Muscle layer of duodenum (tissue), 2 donors: ENCODE results near the gene RAPGEF2.
A peak's percentile ranks its signal among the peaks of the same experiment; 100 is the strongest.

Experiments
- H3K27ac ChIP-seq: one replicate; pipeline ENCODE4 v1.7.0; 2013; ENCODE audit warnings: mild to moderate bottlenecking, low read length
- H3K27me3 ChIP-seq: one replicate; pipeline ENCODE4 v1.7.0; 2013; ENCODE audit warnings: low read depth, mild to moderate bottlenecking, control low read depth, low read length
- H3K36me3 ChIP-seq, 2 donors: one replicate each; pipeline ENCODE4 v1.7.0; 2013; ENCODE audit warnings: low read length in 2 of 2, control low read depth in 1 of 2, mild to moderate bottlenecking in 1 of 2; ENCODE audit not compliant: insufficient read depth in 2 of 2, control insufficient read depth in 1 of 2
- H3K4me1 ChIP-seq, 2 donors: one replicate each; pipeline ENCODE4 v1.7.0; 2013; ENCODE audit warnings: low read length in 2 of 2, mild to moderate bottlenecking in 2 of 2, control low read depth in 1 of 2, moderate library complexity in 1 of 2; ENCODE audit not compliant: insufficient read depth in 2 of 2, control insufficient read depth in 1 of 2
- H3K4me3 ChIP-seq, 2 donors: one replicate each; pipeline ENCODE4 v1.7.0; 2013; ENCODE audit warnings: low read length in 2 of 2, low read depth in 1 of 2, mild to moderate bottlenecking in 1 of 2
- H3K9me3 ChIP-seq, 2 donors: one replicate each; pipeline ENCODE4 v1.7.0; 2013; ENCODE audit warnings: low read length in 2 of 2, control low read depth in 1 of 2, mild to moderate bottlenecking in 1 of 2; ENCODE audit not compliant: control insufficient read depth in 1 of 2
- donor health status: healthy.

RAPGEF2 gene

DNA sequence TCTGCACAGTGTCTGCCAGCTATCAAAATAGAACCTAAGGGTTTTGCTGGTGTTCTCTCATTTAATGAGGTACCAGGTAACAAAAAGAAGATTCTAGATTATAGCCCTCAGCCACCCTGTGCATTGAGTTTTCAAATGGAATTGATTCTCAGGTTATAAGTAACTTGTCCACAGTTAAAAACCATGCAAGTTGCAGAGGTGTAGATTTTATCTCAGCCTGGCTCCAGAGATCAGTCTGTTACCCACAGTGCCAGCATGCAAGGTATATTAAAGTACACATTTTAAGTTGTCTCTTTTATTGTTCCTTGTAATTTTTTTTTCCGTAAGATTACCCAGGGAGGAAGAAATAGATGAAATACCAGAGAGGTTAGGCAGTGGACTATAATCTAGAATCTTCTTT is 59.7 kb downstream of the RAPGEF2 start:
- H3K27me3 ChIP-seq: no peaks in the 10 kb centered on the region
- no peaks in the 10 kb centered on the region for H3K9me3 ChIP-seq
- H3K4me1 ChIP-seq: peaks cover 0 to 34% of the 10 kb centered on the region in 2 donors
- H3K36me3 ChIP-seq: no peaks in the 10 kb centered on the region
- no peak overlapping the region for H3K4me3 ChIP-seq
- no peak overlapping the region for H3K27ac ChIP-seq

DNA sequence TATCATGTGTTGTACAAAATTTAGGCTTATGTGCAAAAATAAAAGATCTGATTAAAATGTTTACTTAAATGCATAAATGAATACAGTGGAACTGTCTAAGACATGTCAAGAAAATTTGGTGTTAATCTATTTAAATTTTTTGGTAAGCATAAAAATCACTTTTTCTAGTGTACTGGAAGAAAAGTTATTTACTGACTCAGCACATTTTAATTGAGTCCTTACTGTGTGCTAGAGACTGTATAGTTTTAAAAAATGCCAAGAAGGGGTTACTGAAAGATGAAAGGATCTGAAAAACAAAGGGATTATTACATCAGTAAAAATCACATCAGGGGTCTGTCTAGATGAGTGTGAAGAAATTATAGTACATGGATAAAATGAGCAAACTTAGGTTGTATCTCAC is 60.6 kb downstream of the RAPGEF2 start:
- no peaks in the 10 kb centered on the region for H3K36me3 ChIP-seq
- H3K4me3 ChIP-seq: no peak overlapping the region
- H3K27me3 ChIP-seq: no peaks in the 10 kb centered on the region
- no peak overlapping the region for H3K27ac ChIP-seq
- H3K9me3 ChIP-seq: no peaks in the 10 kb centered on the region
- H3K4me1 ChIP-seq: peaks cover 0 to 30% of the 10 kb centered on the region in 2 donors

GRCh38 chr4:159169404-159170302 is 66.8 kb downstream of the RAPGEF2 start:
- H3K4me3 ChIP-seq: no peak overlapping the region
- peaks cover 0 to 28% of the 10 kb centered on the region in 2 donors for H3K4me1 ChIP-seq
- no peaks in the 10 kb centered on the region for H3K9me3 ChIP-seq
- no peaks in the 10 kb centered on the region for H3K36me3 ChIP-seq
- no peak overlapping the region for H3K27ac ChIP-seq
- H3K27me3 ChIP-seq: no peaks in the 10 kb centered on the region

GRCh38 chr4:159171287-159171686 is 68.4 kb downstream of the RAPGEF2 start:
- Histone ChIP-seq H3K9me3 (no peaks in the 10 kb centered on the region), H3K36me3 (no peaks in the 10 kb centered on the region), H3K27me3 (no peaks in the 10 kb centered on the region), H3K27ac (no peak overlapping the region), H3K4me1 (peaks cover 0 to 29% of the 10 kb centered on the region in 2 donors), H3K4me3 (no peak overlapping the region)

GRCh38 chr4:159173886-159174285 is 71.0 kb downstream of the RAPGEF2 start:
- H3K4me1 ChIP-seq: peaks cover 9 to 43% of the 10 kb centered on the region in 2 donors

GRCh38 chr4:159174645-159175084 is 71.8 kb downstream of the RAPGEF2 start:
- Histone ChIP-seq H3K4me1 (peaks cover 9 to 51% of the 10 kb centered on the region in 2 donors), H3K4me3 (peak overlapping the region in 1 of 2 donors; percentile 16), H3K9me3 (no peaks in the 10 kb centered on the region), H3K36me3 (no peaks in the 10 kb centered on the region), H3K27me3 (no peaks in the 10 kb centered on the region), H3K27ac (no peak overlapping the region)

More at GRCh38 chr4:159173886-159174285, 71.0 kb downstream of the RAPGEF2 start:
- Histone ChIP-seq H3K27ac (no peak overlapping the region), H3K9me3 (no peaks in the 10 kb centered on the region), H3K36me3 (no peaks in the 10 kb centered on the region), H3K4me3 (no peak overlapping the region), H3K27me3 (no peaks in the 10 kb centered on the region)

GRCh38 chr4:159175085-159175988 is 72.5 kb downstream of the RAPGEF2 start:
- Histone ChIP-seq H3K4me1 (peaks cover 9 to 55% of the 10 kb centered on the region in 2 donors), H3K9me3 (no peaks in the 10 kb centered on the region), H3K36me3 (no peaks in the 10 kb centered on the region), H3K4me3 (peak overlapping the region in 1 of 2 donors; percentile 46), H3K27me3 (no peaks in the 10 kb centered on the region), H3K27ac (no peak overlapping the region)

DNA sequence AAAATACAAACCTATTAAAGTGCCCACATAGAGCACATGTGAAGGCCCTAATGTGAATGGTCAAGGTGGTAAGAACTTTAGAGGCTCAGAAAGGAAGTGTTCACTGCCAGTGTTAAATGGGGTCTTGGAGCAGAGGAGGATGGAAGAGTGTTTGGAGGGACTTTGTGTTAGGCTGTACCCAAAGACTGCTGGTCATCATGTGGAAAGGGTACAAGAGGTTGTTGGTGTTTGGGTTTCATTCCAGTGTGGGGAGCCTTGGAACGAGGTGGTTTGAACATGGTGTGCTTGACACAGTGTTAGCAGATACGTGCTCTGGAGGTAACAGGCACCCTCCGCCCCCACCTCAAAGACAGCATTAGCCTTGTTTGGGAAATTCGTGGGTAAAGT is 73.1 kb downstream of the RAPGEF2 start:
- no peaks in the 10 kb centered on the region for H3K27me3 ChIP-seq
- peak overlapping the region in 1 of 2 donors; percentile 46 for H3K4me3 ChIP-seq
- no peaks in the 10 kb centered on the region for H3K9me3 ChIP-seq
- H3K27ac ChIP-seq: no peak overlapping the region
- H3K36me3 ChIP-seq: no peaks in the 10 kb centered on the region
- H3K4me1 ChIP-seq: peaks cover 9 to 57% of the 10 kb centered on the region in 2 donors

GRCh38 chr4:159177265-159178150 is 74.6 kb downstream of the RAPGEF2 start:
- Histone ChIP-seq H3K36me3 (no peaks in the 10 kb centered on the region), H3K27ac (no peak overlapping the region), H3K4me1 (peaks cover 9 to 56% of the 10 kb centered on the region in 2 donors), H3K9me3 (no peaks in the 10 kb centered on the region), H3K4me3 (no peak overlapping the region), H3K27me3 (no peaks in the 10 kb centered on the region)

- Histone ChIP-seq H3K27me3 (no peaks in the 10 kb centered on the region), H3K36me3 (no peaks in the 10 kb centered on the region), H3K4me1 (peaks cover 9 to 51% of the 10 kb centered on the region in 2 donors), H3K9me3 (no peaks in the 10 kb centered on the region), H3K27ac (no peak overlapping the region), H3K4me3 (no peak overlapping the region)
These were observed 75.3 kb downstream of the RAPGEF2 start for GRCh38 chr4:159178151-159178546.
